Heart left ventricle (tissue), 16 donors: ENCODE results near the gene TBX2. TPM values are rescaled to one million over a fixed set of nuclear protein-coding genes. Genes with fewer than 3 reads are reported as not detected.
"Not testable (repeated sequence)": the region's sequence is repeated elsewhere in the genome, so short reads cannot be mapped to it uniquely, and the experiment has no call there.

Experiments used
- ATAC-seq, 4 donors: fragments of 200-7000 bp; cut with Tn5 transposase; one replicate each; pipeline ENCODE4 v1.9.1; 2020 to 2022; ENCODE audit warnings: moderate library complexity in 4 of 4, mild to moderate bottlenecking in 3 of 4, moderate number of reproducible peaks in 1 of 4
- DNase-seq, 5 donors: peaks; one replicate each; pipeline ENCODE4 v3.0.0-alpha.2; 2020
- H3K27ac ChIP-seq, 12 donors: fragments of 200-600 bp; sonication (generic) in 4 of 12; one replicate each; pipeline versions ENCODE4 v1.5.0 to v1.8.0; 2016 to 2022; ENCODE audit warnings: mild to moderate bottlenecking in 2 of 12
- H3K27me3 ChIP-seq, 9 donors: fragments of 200-600 bp; sonication (generic) in 2 of 9; one replicate each; pipeline versions ENCODE4 v1.5.1 to v1.8.0; 2016 to 2022; ENCODE audit warnings: mild to moderate bottlenecking in 3 of 9
- H3K36me3 ChIP-seq, 9 donors: fragments of 200-600 bp; sonication (generic) in 2 of 9; one replicate each; pipeline versions ENCODE4 v1.5.0 to v1.8.0; 2018 to 2022; ENCODE audit warnings: mild to moderate bottlenecking in 2 of 9
- H3K4me1 ChIP-seq, 12 donors: fragments of 200-600 bp; sonication (generic) in 4 of 12; one replicate each; pipeline versions ENCODE4 v1.5.0 to v1.8.0; 2016 to 2022; ENCODE audit warnings: mild to moderate bottlenecking in 3 of 12
- H3K4me3 ChIP-seq, 12 donors: fragments of 200-600 bp; sonication (generic) in 4 of 12; one replicate each; pipeline versions ENCODE4 v1.5.0 to v1.8.0; 2017 to 2022; ENCODE audit warnings: mild to moderate bottlenecking in 9 of 12, moderate library complexity in 4 of 12
- H3K9me3 ChIP-seq, 12 donors: fragments of 200-600 bp; sonication (generic) in 4 of 12; one replicate each; pipeline versions ENCODE4 v1.5.0 to v1.8.0; 2016 to 2022; ENCODE audit warnings: mild to moderate bottlenecking in 1 of 12
- CTCF ChIP-seq, 12 donors: fragments of 200-600 bp; sonication (generic) in 4 of 12; IDR thresholded peaks; one replicate each; pipeline versions ENCODE4 v1.5.0 to v1.8.0; 2018 to 2022; ENCODE audit warnings: antibody characterized with exemption in 12 of 12, mild to moderate bottlenecking in 5 of 12
- POLR2A ChIP-seq, 2 donors: fragments of 450-650 bp; IDR thresholded peaks; one replicate each; pipeline ENCODE4 v1.6.1; 2017; ENCODE audit warnings: antibody characterized with exemption in 2 of 2, mild to moderate bottlenecking in 2 of 2, moderate library complexity in 2 of 2
- WGBS, 4 donors: extraction: QIAGEN DNeasy Blood & Tissue Kit in 2 of 4; methylation state at CpG; one replicate each; pipeline versions ENCODE4 v1.1.5 to v1.1.7; 2013 to 2018; 5-methylcytosine and 5-hydroxymethylcytosine counted together
- intact Hi-C, 10 donors: fragments of 100-400 bp; cut with DNase I; formaldehyde crosslinking; loops; one replicate each; pipeline versions ENCODE4 v1.11.1 to v1.14.2; 2022
- polyA plus RNA-seq, 2 donors: library from polyadenylated mRNA; stranded (reverse); fragments of 200-250 nt; gene quantifications; one replicate each; pipeline ENCODE4 v1.2.3, GENCODE V29; 2013
- total RNA-seq, 9 donors: library from RNA; depleted of rRNA in 2 of 9; stranded (reverse); fragments of >200 nt in 2 of 9; fragmentation: NEBNext Ultra II Directional in 3 of 9; extraction: Animal tissue kit (Norgen Biotek cat#: 25700) in 3 of 9; gene quantifications; one replicate each; pipeline versions ENCODE4 v1.1.0 to v1.2.4, GENCODE V29; 2016 to 2023
- donor health status: ischemic (EF 13 %, LVEDD 7.1; RV severe dilation, severe dysfunction).
- donor health status: healthy with polysubstance abuse.
- donor health status: DM: no; HTN: yes; CAD: no.
- donor health status: DM: no; HTN: no; CAD: no.
- donor health status: ischemic (EF 25% LVEDD 6.9; RV normal size, moderate dysfunction).
- donor health status: ischemic (EF 25% LVEDD 5.7; RV mildly dilated, moderate dysfunction).
- donor health status: healthy.
- donor health status: DM: yes; HTN: yes; CAD: no.
- donor health status: ischemic (EF 35%, LVEDD 5.7; RV mildly dilated, moderate dysfunction).
- donor health status: nonischemic (EF 11% LVEDD 7.7; RV severe dilation, severe dysfunction).
- donor health status: DM: yes; HTN: yes; CAD: no.
- donor health status: PGD.
- donor health status: ischemic (EF 29% LVEDD 5.4; RV normal size, mild dysfunction).
- donor health status: nonischemic (EF 23%, LVEDD 6.1; RV moderate dilation, normal function).

Gene TBX2
- total and polyA plus RNA-seq, 11 donors, result 7.0 to 23.0 (median 13.4) TPM

GRCh38 chr17:61426482-61427304 lies 27.1 kb downstream of the TBX2 start:
- ATAC-seq, result no peak
- Histone ChIP-seq H3K4me3 (no peak overlapping the region), H3K9me3 (no peaks in the 10 kb centered on the region), H3K4me1 (no peaks in the 10 kb centered on the region), H3K36me3 (no peaks in the 10 kb centered on the region), H3K27ac (no peak overlapping the region), H3K27me3 (peaks cover 2 to 56% (median 22%) of the 10 kb centered on the region in 9 donors)
- intact Hi-C loops, result no loop called here
- DNase-seq, result no peak
- no peak for TF ChIP-seq CTCF (IDR thresholded peaks at IDR 0.05)
- TF ChIP-seq POLR2A (IDR thresholded peaks at IDR 0.05), result no peak
- 80 to 85% (median 83%) methylated on average over 10 of the region's 10 CpGs for WGBS, 4 donors

- H3K9me3 ChIP-seq, result no peaks in the 10 kb centered on the region
- H3K27me3 ChIP-seq, result peaks cover 2 to 48% (median 21%) of the 10 kb centered on the region in 9 donors
- ATAC-seq (no peak), DNase-seq (no peak)
- intact Hi-C loops, result no loop called here
- H3K36me3 ChIP-seq, result no peaks in the 10 kb centered on the region
- H3K4me3 ChIP-seq, result no peak overlapping the region
- no peak overlapping the region for H3K27ac ChIP-seq
- H3K4me1 ChIP-seq, result no peaks in the 10 kb centered on the region
- TF ChIP-seq POLR2A (IDR thresholded peaks at IDR 0.05) (no peak), CTCF (IDR thresholded peaks at IDR 0.05) (no peak)
These were observed 27.9 kb downstream of the TBX2 start for GRCh38 chr17:61427567-61427966.

GRCh38 chr17:61429274-61429673 lies 29.6 kb downstream of the TBX2 start:
- H3K36me3 ChIP-seq, result no peaks in the 10 kb centered on the region
- ATAC-seq (no peak), DNase-seq (no peak)
- no peak overlapping the region for H3K27ac ChIP-seq
- H3K4me1 ChIP-seq, result no peaks in the 10 kb centered on the region
- intact Hi-C loops, result no loop called here
- peaks cover 0 to 31% (median 12%) of the 10 kb centered on the region in 9 donors for H3K27me3 ChIP-seq
- no peak overlapping the region for H3K4me3 ChIP-seq
- H3K9me3 ChIP-seq, result no peaks in the 10 kb centered on the region
- no peak for TF ChIP-seq POLR2A (IDR thresholded peaks at IDR 0.05)
- no peak for TF ChIP-seq CTCF (IDR thresholded peaks at IDR 0.05)
- 56 to 75% (median 64%) methylated on average over 1 of the region's 1 CpG for WGBS, 4 donors

GRCh38 chr17:61429831-61430230 lies 30.2 kb downstream of the TBX2 start:
- H3K9me3 ChIP-seq, DNase-seq, H3K4me1 ChIP-seq, H3K36me3 ChIP-seq, ATAC-seq, H3K27ac ChIP-seq, H3K4me3 ChIP-seq, intact Hi-C loops: not testable (repeated sequence)
- peaks cover 0 to 25% (median 9%) of the 10 kb centered on the region in 9 donors for H3K27me3 ChIP-seq
- WGBS, 4 donors, result 92 to 95% (median 93%) methylated on average over 6 of the region's 6 CpGs
